ENCODE results near the gene NFATC4.

NFATC4 gene

DNA sequence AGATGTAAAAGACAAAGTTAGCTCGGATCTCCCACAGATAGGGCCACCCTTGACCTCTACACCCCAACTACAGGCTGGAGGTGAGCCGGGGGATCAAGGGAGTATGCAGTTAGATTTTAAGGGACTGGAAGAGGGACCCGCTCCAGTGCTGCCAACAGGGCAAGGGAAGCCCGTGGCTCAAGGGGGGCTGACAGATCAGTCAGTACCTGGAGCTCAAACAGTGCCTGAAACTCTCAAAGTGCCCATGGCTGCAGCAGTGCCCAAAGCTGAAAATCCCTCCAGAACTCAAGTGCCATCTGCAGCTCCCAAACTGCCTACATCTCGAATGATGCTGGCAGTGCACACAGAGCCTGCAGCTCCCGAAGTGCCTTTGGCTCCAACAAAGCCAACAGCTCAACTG is 41.2 kb downstream of the NFATC4 start:
- no peak for DNase-seq (ENCODE audit: low read depth)
- TF ChIP-seq, protein P1, sequence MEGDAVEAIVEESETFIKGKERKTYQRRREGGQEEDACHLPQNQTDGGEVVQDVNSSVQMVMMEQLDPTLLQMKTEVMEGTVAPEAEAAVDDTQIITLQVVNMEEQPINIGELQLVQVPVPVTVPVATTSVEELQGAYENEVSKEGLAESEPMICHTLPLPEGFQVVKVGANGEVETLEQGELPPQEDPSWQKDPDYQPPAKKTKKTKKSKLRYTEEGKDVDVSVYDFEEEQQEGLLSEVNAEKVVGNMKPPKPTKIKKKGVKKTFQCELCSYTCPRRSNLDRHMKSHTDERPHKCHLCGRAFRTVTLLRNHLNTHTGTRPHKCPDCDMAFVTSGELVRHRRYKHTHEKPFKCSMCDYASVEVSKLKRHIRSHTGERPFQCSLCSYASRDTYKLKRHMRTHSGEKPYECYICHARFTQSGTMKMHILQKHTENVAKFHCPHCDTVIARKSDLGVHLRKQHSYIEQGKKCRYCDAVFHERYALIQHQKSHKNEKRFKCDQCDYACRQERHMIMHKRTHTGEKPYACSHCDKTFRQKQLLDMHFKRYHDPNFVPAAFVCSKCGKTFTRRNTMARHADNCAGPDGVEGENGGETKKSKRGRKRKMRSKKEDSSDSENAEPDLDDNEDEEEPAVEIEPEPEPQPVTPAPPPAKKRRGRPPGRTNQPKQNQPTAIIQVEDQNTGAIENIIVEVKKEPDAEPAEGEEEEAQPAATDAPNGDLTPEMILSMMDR (IDR thresholded peaks at IDR 0.05; ENCODE audit: low read length, missing control alignments) = no peak
- H3K4me3 ChIP-seq (replicated peaks; ENCODE audit: low read depth, low read length) = no peak overlapping the region

DNA sequence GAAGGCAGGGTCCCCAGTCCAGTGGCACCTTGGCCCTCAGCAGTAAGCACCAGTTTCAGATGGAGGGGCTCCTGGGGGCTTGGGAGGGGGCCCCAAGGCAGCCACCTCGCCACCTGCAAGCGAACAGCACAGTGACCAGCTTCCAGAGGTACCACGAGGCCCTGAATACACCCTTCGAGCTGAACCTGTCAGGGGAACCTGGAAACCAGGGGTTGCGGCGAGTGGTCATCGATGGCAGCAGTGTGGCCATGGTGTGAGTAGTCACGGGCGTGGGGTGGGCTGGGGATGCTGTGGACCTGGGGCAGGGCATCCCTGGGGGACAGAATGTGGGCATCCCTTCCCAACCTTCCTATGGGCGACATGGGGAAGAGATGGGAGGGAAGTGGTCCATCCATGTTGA is 42.0 kb downstream of the NFATC4 start:
- TF ChIP-seq, protein P1 (IDR thresholded peaks at IDR 0.05; ENCODE audit: low read length, missing control alignments) = no peak
- no peak for DNase-seq (ENCODE audit: low read depth)
- no peak overlapping the region for H3K4me3 ChIP-seq (replicated peaks; ENCODE audit: low read depth, low read length)

DNA sequence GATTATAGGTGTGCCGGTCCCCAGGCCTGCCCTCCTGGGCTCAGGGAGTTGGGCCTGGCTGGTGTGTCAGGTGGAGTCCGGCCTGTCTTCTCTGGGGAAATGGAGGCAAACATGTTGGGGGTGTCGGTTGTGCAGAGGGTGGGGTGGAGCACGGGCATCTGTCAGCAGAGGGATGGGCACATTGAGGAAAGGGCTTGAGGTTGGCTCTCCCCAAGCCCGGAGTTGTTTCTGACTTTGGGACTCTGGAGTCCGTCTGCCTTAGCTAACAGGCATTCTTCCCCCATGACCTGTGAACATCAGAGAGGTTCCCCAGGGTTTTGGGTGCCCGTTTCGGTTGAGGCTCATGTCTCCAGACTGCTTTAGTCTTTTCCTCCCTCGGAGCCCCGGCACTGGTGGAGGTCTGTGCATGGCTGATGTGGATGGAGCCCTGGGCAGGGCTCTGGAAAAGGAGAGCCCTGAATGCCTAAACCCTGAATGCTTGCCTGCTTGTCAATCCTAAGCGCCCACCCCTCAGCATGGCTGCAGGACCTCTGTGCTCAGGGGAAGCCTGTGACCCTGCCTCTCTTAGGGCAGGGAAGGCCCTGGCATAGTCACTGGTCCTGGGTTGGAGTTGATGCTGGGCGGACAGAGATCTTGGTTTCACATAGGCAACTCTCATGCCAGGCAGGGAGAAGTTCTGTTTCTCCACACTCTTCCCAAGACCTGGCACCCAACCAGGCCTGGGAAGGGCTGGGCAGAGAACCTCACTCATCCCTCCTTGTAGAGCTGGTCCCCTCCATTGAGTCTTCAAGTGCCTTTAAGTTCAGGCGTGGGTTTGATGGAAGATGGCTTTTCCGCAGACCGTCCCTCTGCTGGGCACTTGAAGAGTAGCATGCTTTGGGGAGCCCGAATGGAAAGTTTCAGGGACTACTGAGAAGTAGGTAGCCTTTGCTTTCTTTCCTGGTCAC is 43.7 kb downstream of the NFATC4 start:
- TF ChIP-seq, protein P1 (IDR thresholded peaks at IDR 0.05; ENCODE audit: low read length, missing control alignments) = peak; percentile 82
- DNase-seq (ENCODE audit: low read depth) = peak; percentile 79
- no peak overlapping the region for H3K4me3 ChIP-seq (replicated peaks; ENCODE audit: low read depth, low read length)

DNA sequence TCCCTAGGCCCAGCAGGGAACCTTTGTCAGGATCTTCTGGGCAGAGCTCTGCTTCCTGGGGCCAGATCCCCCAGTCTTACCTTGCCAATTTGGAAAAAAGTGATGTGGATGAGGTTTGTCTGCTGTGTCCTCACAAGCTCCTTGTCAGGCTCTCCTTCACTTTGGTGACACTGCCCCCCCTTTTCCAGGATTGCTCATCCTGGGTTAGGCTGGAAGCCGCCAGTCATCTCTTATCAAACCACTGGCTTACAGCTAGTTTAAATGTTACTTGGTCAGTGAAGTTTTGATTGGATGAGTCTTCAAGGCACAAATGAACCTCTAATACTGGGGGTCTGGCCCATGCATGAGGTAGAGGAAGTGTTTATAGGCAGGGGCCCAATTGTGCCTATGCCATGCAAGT is 46.1 kb downstream of the NFATC4 start:
- DNase-seq (ENCODE audit: low read depth) = no peak
- TF ChIP-seq, protein P1 (IDR thresholded peaks at IDR 0.05; ENCODE audit: low read length, missing control alignments) = no peak
- H3K4me3 ChIP-seq (replicated peaks; ENCODE audit: low read depth, low read length) = no peak overlapping the region

DNA sequence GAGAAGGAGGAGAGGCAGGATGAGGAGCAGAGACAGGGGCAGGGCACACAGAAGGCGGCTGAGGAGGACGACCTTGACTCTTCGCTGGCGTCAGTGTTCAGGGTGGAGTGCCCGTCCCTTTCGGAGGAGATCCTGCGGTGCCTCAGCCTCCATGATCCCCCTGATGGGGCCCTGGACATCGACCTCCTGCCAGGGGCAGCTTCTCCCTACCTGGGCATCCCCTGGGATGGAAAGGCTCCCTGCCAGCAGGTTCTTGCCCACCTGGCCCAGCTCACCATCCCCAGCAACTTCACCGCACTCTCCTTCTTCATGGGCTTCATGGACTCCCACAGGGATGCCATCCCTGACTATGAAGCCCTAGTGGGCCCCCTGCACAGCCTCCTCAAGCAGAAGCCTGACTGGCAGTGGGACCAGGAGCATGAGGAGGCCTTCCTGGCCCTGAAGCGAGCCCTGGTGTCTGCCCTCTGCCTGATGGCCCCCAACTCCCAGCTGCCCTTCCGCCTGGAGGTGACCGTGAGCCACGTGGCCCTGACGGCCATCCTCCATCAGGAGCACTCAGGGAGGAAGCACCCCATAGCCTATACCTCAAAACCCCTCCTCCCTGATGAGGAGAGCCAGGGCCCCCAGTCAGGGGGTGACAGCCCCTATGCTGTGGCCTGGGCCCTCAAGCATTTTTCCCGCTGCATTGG is 46.9 kb downstream of the NFATC4 start:
- H3K4me3 ChIP-seq (replicated peaks; ENCODE audit: low read depth, low read length) = no peak overlapping the region
- no peak for DNase-seq (ENCODE audit: low read depth)
- TF ChIP-seq, protein P1 (IDR thresholded peaks at IDR 0.05; ENCODE audit: low read length, missing control alignments) = no peak

DNA sequence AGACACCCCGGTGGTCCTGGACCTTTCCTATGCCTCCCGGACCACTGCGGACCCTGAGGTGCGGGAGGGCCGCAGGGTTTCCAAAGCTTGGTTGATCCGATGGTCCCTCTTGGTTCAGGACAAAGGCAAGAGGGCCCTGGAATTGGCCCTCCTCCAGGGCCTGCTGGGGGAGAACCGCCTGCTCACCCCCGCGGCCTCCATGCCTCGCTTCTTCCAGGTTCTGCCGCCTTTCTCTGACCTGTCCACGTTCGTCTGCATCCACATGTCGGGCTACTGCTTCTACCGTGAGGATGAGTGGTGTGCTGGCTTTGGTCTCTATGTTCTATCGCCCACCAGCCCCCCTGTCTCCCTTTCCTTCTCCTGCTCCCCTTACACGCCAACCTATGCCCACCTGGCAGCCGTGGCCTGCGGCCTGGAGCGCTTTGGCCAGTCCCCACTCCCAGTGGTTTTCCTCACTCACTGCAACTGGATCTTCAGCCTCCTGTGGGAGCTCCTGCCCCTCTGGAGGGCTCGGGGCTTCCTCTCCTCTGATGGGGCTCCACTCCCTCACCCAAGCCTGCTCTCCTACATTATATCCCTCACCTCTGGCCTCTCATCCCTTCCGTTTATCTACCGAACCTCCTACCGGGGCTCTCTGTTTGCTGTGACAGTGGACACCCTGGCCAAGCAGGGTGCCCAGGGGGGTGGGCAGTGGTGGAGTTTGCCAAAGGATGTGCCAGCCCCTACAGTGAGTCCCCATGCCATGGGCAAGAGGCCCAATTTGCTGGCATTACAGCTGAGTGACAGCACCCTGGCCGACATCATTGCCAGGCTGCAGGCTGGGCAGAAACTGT is 47.7 kb downstream of the NFATC4 start:
- TF ChIP-seq, protein P1 (IDR thresholded peaks at IDR 0.05; ENCODE audit: low read length, missing control alignments) = no peak
- no peak overlapping the region for H3K4me3 ChIP-seq (replicated peaks; ENCODE audit: low read depth, low read length)
- no peak for DNase-seq (ENCODE audit: low read depth)
